Right lobe of liver (tissue), 4 donors: ENCODE results near the gene PRMT3.
"Not testable (repeated sequence)": the region's sequence is repeated elsewhere in the genome, so short reads cannot be mapped to it uniquely, and the experiment has no call there.

Source experiments
- POLR2A ChIP-seq: fragments of 450-650 bp; IDR thresholded peaks from one replicate; pipeline ENCODE4 v1.6.1; 2017; ENCODE audit warnings: antibody characterized with exemption, mild to moderate bottlenecking
- TF ChIP-seq, protein P1 (sequence below), 4 donors: fragments of 200-600 bp in 3 of 4; fragments of 450-650 bp in 1 of 4; IDR thresholded peaks; one replicate each; pipeline versions ENCODE4 v1.5.1 to v1.8.0; 2016 to 2022; ENCODE audit warnings: antibody characterized with exemption in 4 of 4, mild to moderate bottlenecking in 2 of 4
- donor health status: DM: no; HTN: no; CAD: no.
- donor health status: DM: no; HTN: no; CAD: no.
- donor health status: DM: no; HTN: yes; CAD: no.

DNA sequence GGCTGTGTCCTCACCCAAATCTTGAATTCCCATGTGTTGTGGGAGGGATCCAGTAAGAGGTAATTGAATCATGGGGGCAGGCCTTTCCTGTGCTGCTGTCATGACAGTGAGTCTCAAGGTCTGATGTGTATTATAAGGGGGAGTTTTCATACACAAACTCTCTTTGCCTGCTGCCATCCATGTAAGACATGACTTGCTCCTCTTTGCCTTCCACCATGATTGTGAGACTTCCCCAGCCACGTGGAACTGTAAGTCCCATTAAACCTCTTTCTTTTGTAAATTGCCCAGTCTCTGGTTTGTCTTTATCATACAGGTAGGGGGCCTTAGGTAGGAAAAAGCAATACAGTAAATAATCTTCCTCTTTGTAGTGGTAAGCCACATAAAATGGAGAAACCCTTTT is 96.9 kb downstream of the PRMT3 start:
- TF ChIP-seq, protein P1, sequence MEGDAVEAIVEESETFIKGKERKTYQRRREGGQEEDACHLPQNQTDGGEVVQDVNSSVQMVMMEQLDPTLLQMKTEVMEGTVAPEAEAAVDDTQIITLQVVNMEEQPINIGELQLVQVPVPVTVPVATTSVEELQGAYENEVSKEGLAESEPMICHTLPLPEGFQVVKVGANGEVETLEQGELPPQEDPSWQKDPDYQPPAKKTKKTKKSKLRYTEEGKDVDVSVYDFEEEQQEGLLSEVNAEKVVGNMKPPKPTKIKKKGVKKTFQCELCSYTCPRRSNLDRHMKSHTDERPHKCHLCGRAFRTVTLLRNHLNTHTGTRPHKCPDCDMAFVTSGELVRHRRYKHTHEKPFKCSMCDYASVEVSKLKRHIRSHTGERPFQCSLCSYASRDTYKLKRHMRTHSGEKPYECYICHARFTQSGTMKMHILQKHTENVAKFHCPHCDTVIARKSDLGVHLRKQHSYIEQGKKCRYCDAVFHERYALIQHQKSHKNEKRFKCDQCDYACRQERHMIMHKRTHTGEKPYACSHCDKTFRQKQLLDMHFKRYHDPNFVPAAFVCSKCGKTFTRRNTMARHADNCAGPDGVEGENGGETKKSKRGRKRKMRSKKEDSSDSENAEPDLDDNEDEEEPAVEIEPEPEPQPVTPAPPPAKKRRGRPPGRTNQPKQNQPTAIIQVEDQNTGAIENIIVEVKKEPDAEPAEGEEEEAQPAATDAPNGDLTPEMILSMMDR (IDR thresholded peaks at IDR 0.05), result not testable (repeated sequence)
- TF ChIP-seq POLR2A, result not testable (repeated sequence)
